ENCODE results near the gene ARMC2. TPM values are rescaled to one million over a fixed set of nuclear protein-coding genes. Genes with fewer than 3 reads are reported as not detected.
A peak's percentile ranks its signal among the peaks of the same experiment; 100 is the strongest.

The ARMC2 gene
- total and polyA plus RNA-seq, 2 of the 8 experiments (the other 6 are each of a cell fraction or from before 2014, with no cell fraction given) = 1.6 to 4.4 TPM

GRCh38 chr6:108838101-108838717 is 10.0 kb upstream of the ARMC2 start:
- DNase-seq (ENCODE audit: low read depth in 1 of 2, low spot score in 2 of 2) = peak in 1 of 2 experiments; percentile 83
- TF ChIP-seq RBBP5 (IDR thresholded peaks at IDR 0.05; ENCODE audit: borderline replicate concordance, low read depth, low read length) = peak; percentile 32; the same call in 1 of the 2 replicates
- TF ChIP-seq E2F6 (IDR thresholded peaks at IDR 0.05) = peak; percentile 73
- TF ChIP-seq KDM4A (IDR thresholded peaks at IDR 0.05; ENCODE audit: low read depth, low read length, severe bottlenecking) = peak; percentile 88
- TF ChIP-seq ASH2L (IDR thresholded peaks at IDR 0.05; ENCODE audit: low read length) = peak; percentile 47
- TF ChIP-seq CTCF (IDR thresholded peaks at IDR 0.05; ENCODE audit: control extremely low read depth in 1 of 3, insufficient read depth in 1 of 3, low read depth in 1 of 3, low read length in 3 of 3) = peak; percentile 53 to 72 (median 71)
- TF ChIP-seq CHD1 (IDR thresholded peaks at IDR 0.05; ENCODE audit: low read depth, low read length) = no peak
- TF ChIP-seq SP1 (IDR thresholded peaks at IDR 0.05; ENCODE audit: low read depth, low read length) = no peak
- TF ChIP-seq SIN3A (conservative IDR thresholded peaks at IDR 0.05 in 1 of 2, IDR thresholded peaks at IDR 0.05 in 1 of 2; ENCODE audit: low read depth in 1 of 2, low read length in 2 of 2) = peak in 1 of 2 experiments; percentile 51; a peak in 1 of 4 replicates

More at GRCh38 chr6:108838101-108838717, 10.0 kb upstream of the ARMC2 start:
- Histone ChIP-seq H2BK20ac (ENCODE audit: low read length) (no peak overlapping the region), H3K4me2 (ENCODE audit: insufficient read depth in 1 of 2, low read depth in 2 of 2, low read length in 2 of 2) (peak overlapping the region; percentile 68 to 79), H4K91ac (replicated peaks; ENCODE audit: insufficient read length, low read length) (no peak overlapping the region), H3K36me3 (ENCODE audit: control insufficient read depth in 2 of 4, insufficient read depth in 4 of 4, low read length in 3 of 4) (no peaks in the 10 kb centered on the region), H3K4ac (replicated peaks; ENCODE audit: insufficient read length, low read depth, low read length) (no peak overlapping the region), H2AK5ac (ENCODE audit: low read depth, low read length) (no peak overlapping the region), H3K79me1 (ENCODE audit: low read depth, low read length) (no peaks in the 10 kb centered on the region), H3K18ac (ENCODE audit: extremely low read depth, low read length) (0 out of 2 replicates have a peak overlapping the region, but pooled peaks have one; percentile 39), H4K5ac (ENCODE audit: insufficient read length, low read depth, low read length) (peak overlapping the region; percentile 25), H3K9me3 (ENCODE audit: insufficient read depth in 2 of 2, low read depth in 1 of 2, low read length in 1 of 2) (no peaks in the 10 kb centered on the region), H2AFZ (ENCODE audit: low read length) (peak overlapping the region; percentile 45; the same call in 1 of the 2 replicates), H3K23me2 (ENCODE audit: low read depth, low read length) (peaks cover 4% of the 10 kb centered on the region), H3K9ac (replicated peaks in 1 of 4; ENCODE audit: extremely low read depth in 1 of 4, low read depth in 3 of 4, low read length in 3 of 4) (0 out of 7 replicates have a peak overlapping the region, but pooled peaks of 1 of the 4 experiments have one; percentile 5), H3K27ac (ENCODE audit: low read depth, low read length) (no peak overlapping the region), H3K14ac (ENCODE audit: insufficient read length) (no peak overlapping the region), H3K23ac (ENCODE audit: insufficient read length) (no peak overlapping the region), H4K20me1 (replicated peaks in 1 of 2; ENCODE audit: control insufficient read depth in 1 of 2, insufficient read depth in 2 of 2, low read length in 2 of 2) (no peaks in the 10 kb centered on the region), H4K8ac (ENCODE audit: extremely low read depth, insufficient read depth, low read length) (no peak overlapping the region), H3K56ac (replicated peaks; ENCODE audit: insufficient read length, low read depth, low read length) (no peak overlapping the region), H3K79me2 (ENCODE audit: control insufficient read depth in 1 of 2, insufficient read depth in 2 of 2, low read length in 2 of 2) (no peaks in the 10 kb centered on the region), H2BK15ac (ENCODE audit: low read length) (no peak overlapping the region), H3K4me3 (ENCODE audit: extremely low read depth in 1 of 4, insufficient read depth in 2 of 4, low read depth in 3 of 4, low read length in 4 of 4) (peak overlapping the region; percentile 23 to 52 (median 34); a peak in 6 of 8 replicates), H2BK12ac (ENCODE audit: low read depth, low read length) (no peak overlapping the region; the same call in 1 of the 2 replicates), H2BK5ac (ENCODE audit: low read depth, low read length) (peak overlapping the region; percentile 35; the same call in 1 of the 2 replicates), H2BK120ac (replicated peaks; ENCODE audit: low read depth, low read length) (no peak overlapping the region), H3K27me3 (replicated peaks in 1 of 4; ENCODE audit: control insufficient read depth in 3 of 4, extremely low read depth in 1 of 4, insufficient read depth in 3 of 4, low read length in 3 of 4) (no peaks in the 10 kb centered on the region), H3K4me1 (replicated peaks in 1 of 4; ENCODE audit: control insufficient read depth in 3 of 4, insufficient read depth in 4 of 4, low read length in 3 of 4) (peaks cover 3 to 8% (median 6%) of the 10 kb centered on the region in 4 experiments; a peak in 6 of 7 replicates)
- CTCF ChIA-PET (ENCODE audit: partially characterized antibody) = interaction anchor here (0.6 to 7.0 kb wide), 33 partner anchors 9 to 319 kb away, joined by 3 to 117 read pairs (median 4); partner anchors contain the start of gene ARMC2
- 12% methylated on average over 24 of the region's 24 CpGs; no CpG with 5 or more reads in 1 of the 2 experiments for WGBS, 2 experiments (ENCODE audit: extremely low coverage in 1 of 2, insufficient coverage in 1 of 2, insufficient read length in 1 of 2, insufficient replicate concordance in 2 of 2, low coverage in 1 of 2, low lambda C conversion rate in 2 of 2, missing lambda C conversion rate in 1 of 2)
- peak; percentile 60 for FAIRE-seq
- POLR2A ChIA-PET (ENCODE audit: partially characterized antibody) = interaction anchor here (0.9 to 1.5 kb wide), 10 partner anchors 10 to 296 kb away, joined by 3 to 8 read pairs (median 3); partner anchors contain the start of genes ARMC2 and FOXO3

Data from H1 (cell line).